Right kidney (tissue), 1 donor: Measurements from ENCODE around the gene TIMP1.
"Not testable (repeated sequence)": the region's sequence is repeated elsewhere in the genome, so short reads cannot be mapped to it uniquely, and the experiment has no call there.

Source experiments
- DNase-seq: peaks from one replicate; pipeline ENCODE4 v3.0.0-alpha.2; 2016

TIMP1 gene

GRCh38 chrX:47597222-47597621, 15.0 kb downstream of the TIMP1 start:
- DNase-seq: no peak

- not testable (repeated sequence) for DNase-seq
These were observed 20.9 kb downstream of the TIMP1 start for GRCh38 chrX:47603125-47603524.

- DNase-seq: no peak
These were observed 22.8 kb downstream of the TIMP1 start for GRCh38 chrX:47605024-47605423.

- DNase-seq: no peak
These were observed 24.9 kb downstream of the TIMP1 start for GRCh38 chrX:47607091-47607490.

GRCh38 chrX:47608130-47608810, 26.0 kb downstream of the TIMP1 start:
- peak; percentile 2 for DNase-seq

- DNase-seq: no peak
These were observed 28.3 kb downstream of the TIMP1 start for GRCh38 chrX:47610511-47610910.

- DNase-seq: no peak
These were observed 29.3 kb downstream of the TIMP1 start for GRCh38 chrX:47611489-47611888.

- no peak for DNase-seq
These were observed 29.7 kb downstream of the TIMP1 start for GRCh38 chrX:47611926-47612325.

GRCh38 chrX:47612418-47612817, 30.2 kb downstream of the TIMP1 start:
- DNase-seq: no peak

GRCh38 chrX:47613082-47613481, 30.8 kb downstream of the TIMP1 start:
- no peak for DNase-seq

GRCh38 chrX:47614618-47615017, 32.4 kb downstream of the TIMP1 start:
- no peak for DNase-seq

GRCh38 chrX:47618923-47619485, 36.8 kb downstream of the TIMP1 start:
- no peak for DNase-seq

GRCh38 chrX:47619486-47620302, 37.5 kb downstream of the TIMP1 start, which contains the start of gene SYN1:
TSS of gene SYN1 (minus strand) at chrX:47619857. CDS start at chrX:47619728, 129 bp downstream.
- peak; percentile 69 for DNase-seq

GRCh38 chrX:47620303-47620685, 38.1 kb downstream of the TIMP1 start:
- no peak for DNase-seq

- no peak for DNase-seq
These were observed 39.6 kb downstream of the TIMP1 start for GRCh38 chrX:47621851-47622250.

- DNase-seq: peak; percentile 68
These were observed 41.3 kb downstream of the TIMP1 start for GRCh38 chrX:47623540-47624027.

GRCh38 chrX:47625365-47625764, 43.1 kb downstream of the TIMP1 start:
- no peak for DNase-seq

GRCh38 chrX:47628982-47629381, 46.7 kb downstream of the TIMP1 start:
- no peak for DNase-seq

- no peak for DNase-seq
These were observed 47.4 kb downstream of the TIMP1 start, which contains the start of gene CFP for GRCh38 chrX:47629419-47630200. TSS of gene CFP (minus strand) at chrX:47629930. CDS start at chrX:47629844, 86 bp downstream.

- DNase-seq: no peak
These were observed 49.4 kb downstream of the TIMP1 start for GRCh38 chrX:47631676-47632075.

GRCh38 chrX:47632666-47633065, 50.4 kb downstream of the TIMP1 start:
- DNase-seq: no peak
